Measurements from ENCODE around the gene CES2.

DNA sequence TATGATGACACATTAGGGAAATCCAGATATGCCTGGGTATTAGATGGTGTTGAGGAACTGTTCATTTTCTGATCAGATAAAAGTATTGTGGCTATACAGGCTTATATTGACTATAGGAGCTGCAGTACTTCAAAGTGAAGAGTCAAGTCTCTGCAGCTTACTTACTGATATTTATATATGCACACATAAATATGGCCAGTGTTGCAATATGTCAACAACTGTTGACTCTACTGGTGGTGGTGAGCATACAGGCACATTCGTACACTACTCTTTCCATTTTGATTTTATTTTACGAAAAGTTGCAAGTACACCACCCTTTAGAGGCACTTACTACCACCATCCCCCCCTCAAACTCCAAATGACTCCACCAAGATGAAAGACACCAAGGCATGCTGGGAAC lies 3.7 kb upstream of the CES2 start:
- TF ChIP-seq, protein P1, sequence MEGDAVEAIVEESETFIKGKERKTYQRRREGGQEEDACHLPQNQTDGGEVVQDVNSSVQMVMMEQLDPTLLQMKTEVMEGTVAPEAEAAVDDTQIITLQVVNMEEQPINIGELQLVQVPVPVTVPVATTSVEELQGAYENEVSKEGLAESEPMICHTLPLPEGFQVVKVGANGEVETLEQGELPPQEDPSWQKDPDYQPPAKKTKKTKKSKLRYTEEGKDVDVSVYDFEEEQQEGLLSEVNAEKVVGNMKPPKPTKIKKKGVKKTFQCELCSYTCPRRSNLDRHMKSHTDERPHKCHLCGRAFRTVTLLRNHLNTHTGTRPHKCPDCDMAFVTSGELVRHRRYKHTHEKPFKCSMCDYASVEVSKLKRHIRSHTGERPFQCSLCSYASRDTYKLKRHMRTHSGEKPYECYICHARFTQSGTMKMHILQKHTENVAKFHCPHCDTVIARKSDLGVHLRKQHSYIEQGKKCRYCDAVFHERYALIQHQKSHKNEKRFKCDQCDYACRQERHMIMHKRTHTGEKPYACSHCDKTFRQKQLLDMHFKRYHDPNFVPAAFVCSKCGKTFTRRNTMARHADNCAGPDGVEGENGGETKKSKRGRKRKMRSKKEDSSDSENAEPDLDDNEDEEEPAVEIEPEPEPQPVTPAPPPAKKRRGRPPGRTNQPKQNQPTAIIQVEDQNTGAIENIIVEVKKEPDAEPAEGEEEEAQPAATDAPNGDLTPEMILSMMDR (IDR thresholded peaks at IDR 0.05; ENCODE audit: low read length) = no peak
- no peak for TF ChIP-seq EZH2 (IDR thresholded peaks at IDR 0.05; ENCODE audit: borderline replicate concordance, low read length)
